NK-92 treated with Interleukin-12 subunit alpha and Interleukin-12 subunit beta, amount 100 ng/mL, for 24 hours (cell line): ENCODE data around the gene NFX1.
"Not testable (repeated sequence)": the region's sequence is repeated elsewhere in the genome, so short reads cannot be mapped to it uniquely, and the experiment has no call there.

Experiments
- DNase-seq: peaks from one replicate; lab custom pipeline; 2025; lab: John Stamatoyannopoulos, UW

NFX1 gene

DNA sequence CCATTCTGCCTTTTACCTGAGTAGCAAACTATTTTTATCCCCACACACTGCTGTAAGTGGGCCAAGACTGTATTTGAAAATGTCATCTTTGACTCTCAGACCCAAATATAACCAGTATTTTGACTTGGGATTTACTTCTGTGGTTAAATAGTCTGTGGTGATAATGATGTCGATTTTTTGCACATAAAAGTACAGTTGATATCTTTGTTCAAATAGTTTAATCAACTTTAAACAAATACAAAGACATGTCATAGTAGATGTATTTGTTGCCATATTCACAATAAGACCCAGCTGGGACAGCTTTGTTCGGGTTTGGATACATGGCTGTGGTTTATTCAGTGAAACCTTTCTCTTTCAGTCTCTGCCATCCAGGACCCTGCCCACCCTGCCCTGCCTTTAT is 20.4 kb downstream of the NFX1 start:
- no peak for DNase-seq

DNA sequence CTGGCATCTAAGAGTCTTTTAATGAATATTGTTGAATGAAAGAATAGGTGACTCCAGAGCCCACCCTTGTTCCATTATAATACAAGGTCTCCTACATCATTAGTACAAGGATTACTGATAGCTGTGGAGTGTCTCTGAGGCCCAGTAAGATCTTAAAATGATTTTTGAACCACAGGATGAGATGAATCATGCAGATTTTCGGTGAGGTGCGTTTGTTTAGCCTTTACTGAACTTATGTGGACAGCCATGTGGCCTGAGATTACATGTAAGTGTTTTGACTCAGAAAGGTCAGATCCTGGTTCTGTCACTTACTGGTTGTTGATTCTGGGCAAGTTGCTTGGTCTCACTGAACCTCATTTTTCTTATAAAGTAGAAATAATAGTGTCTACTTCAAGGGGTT is 21.6 kb downstream of the NFX1 start:
- DNase-seq, result no peak

DNA sequence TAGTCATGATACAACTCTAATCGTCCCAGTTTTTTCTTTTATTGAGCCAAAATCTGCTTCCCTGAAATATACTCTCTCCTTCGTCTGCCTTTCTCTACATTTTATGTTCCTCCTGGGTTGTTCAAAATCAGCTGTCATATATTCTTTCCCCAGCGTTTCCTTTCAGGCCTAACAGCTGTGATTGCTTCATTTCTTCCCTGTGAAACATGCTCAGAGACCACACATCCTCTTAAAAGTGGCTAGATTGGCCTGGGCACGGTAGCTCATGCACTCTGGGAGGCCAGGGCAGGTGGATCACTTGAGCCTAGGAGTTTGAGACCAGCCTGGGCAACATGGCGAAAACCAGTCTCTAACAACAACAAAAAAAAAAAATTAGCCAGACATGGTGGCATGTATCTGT is 25.1 kb downstream of the NFX1 start:
- DNase-seq, result no peak

DNA sequence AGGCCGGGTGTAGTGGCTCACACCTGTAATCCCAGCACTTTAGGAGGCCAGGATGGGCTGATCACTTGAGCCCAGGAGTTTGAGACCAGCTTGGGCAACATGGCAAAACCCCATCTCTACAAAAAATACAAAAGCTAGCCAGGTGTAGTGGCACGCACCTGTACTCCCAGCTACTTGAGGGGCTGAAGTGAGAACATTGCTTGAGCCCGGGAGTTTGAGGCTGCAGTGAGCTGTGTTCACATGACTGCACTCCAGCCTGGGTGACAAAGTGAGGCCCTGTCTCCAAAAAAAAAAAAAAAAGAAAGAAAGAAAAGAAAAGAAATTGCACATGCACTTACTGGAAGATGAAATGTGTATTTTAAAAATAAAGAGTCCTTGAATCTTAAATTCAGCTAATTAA is 26.8 kb downstream of the NFX1 start:
- not testable (repeated sequence) for DNase-seq

- no peak for DNase-seq
Observed at GRCh38 chr9:33318225-33318624, 27.9 kb downstream of the NFX1 start.

GRCh38 chr9:33318781-33319180 is 28.5 kb downstream of the NFX1 start:
- no peak for DNase-seq

DNA sequence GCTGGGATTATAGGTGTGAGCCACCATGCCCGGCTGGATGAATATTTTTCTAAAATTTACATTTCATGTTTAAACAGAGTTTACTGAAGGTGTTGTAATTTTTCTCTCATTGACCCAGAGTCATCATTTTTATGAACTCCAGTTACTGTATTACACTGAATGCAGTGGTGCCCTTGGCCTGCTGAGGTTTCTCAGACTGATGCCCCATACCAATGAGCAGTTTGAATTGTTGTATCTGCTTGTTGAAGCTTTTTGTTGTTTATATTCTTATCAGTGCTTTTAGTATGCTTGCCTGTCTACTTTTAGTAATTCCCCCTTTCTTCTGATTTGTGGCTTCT is 29.9 kb downstream of the NFX1 start:
- DNase-seq, result no peak

DNA sequence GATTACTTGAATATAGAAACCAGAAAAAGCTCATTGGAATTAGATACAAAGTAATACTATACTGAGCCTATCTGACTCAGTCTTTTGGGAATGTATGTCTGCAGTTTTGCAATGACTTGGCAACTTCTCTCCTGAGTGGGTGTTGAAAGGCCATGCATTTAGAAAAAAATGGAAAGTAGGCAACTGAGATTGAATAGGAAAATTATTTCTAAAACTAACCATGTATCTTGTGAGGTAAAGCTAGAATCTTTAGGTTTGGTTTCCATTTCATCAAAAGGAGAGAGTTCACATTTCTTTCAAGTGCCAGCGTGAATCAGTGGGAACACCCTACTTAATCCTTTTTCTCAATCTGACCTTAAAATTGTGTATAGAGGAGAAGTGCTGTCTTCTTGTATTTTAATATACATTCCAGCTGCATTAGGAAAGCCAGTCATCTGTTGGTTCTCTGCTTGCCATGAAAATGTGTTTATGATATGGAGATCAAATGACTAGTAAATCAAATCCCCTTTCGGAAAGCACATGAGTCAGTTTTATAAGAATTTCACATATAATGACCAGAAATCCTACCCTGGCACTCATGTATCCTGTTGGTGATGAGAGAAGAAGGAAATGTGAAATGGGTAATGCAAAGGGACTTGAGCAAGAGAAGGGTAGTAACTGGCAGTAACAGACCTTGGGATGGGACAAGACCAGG is 30.4 kb downstream of the NFX1 start:
- no peak for DNase-seq

GRCh38 chr9:33329117-33329563 is 38.8 kb downstream of the NFX1 start:
- DNase-seq, result no peak

- no peak for DNase-seq
Observed at GRCh38 chr9:33329979-33330378, 39.7 kb downstream of the NFX1 start.

- DNase-seq, result no peak
Observed at GRCh38 chr9:33331377-33331891, 41.1 kb downstream of the NFX1 start.

GRCh38 chr9:33332011-33332410 is 41.7 kb downstream of the NFX1 start:
- no peak for DNase-seq

GRCh38 chr9:33332956-33333355 is 42.6 kb downstream of the NFX1 start:
- not testable (repeated sequence) for DNase-seq

GRCh38 chr9:33340186-33340585 is 49.9 kb downstream of the NFX1 start:
- DNase-seq, result no peak

GRCh38 chr9:33341182-33341581 is 50.9 kb downstream of the NFX1 start:
- no peak for DNase-seq

DNA sequence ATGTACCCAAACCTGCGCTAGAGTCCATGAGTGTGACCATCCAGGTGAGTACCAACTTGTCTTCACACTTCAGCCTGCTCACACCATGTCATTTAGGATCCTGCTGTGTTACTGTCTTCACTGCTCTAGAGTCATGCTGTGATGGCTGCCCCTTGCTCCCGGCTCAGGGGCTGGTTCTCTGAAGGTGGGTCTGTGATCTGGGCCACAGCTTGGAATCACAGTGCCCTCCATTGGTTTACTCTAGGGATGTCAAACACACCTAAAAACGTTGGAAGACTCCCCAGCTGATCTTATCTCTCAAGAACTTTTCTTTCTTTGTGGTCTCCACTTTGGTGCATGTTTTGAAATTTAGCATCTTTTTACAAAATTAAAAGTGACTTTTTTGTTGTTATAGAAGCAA is 53.8 kb downstream of the NFX1 start:
- DNase-seq, result no peak

DNA sequence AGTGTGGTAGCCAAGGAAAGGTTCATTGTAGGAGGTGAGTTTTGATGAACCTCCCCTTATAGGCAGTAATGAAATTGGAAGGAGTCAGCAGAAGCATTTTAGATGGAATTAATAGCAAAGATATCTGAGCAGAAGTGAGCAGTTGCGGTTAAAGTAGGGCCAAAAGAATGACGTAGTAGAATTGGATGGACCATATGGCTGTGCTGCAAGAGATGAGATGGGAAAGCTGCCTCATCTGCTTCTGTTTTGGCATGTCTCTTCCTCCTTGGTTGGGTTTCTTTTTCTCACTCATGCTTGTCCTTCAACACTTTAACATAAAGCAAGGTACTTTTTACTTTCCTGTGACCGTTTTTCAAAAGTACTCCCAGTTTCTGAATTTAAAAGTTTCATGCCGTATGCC is 56.2 kb downstream of the NFX1 start:
- no peak for DNase-seq

DNA sequence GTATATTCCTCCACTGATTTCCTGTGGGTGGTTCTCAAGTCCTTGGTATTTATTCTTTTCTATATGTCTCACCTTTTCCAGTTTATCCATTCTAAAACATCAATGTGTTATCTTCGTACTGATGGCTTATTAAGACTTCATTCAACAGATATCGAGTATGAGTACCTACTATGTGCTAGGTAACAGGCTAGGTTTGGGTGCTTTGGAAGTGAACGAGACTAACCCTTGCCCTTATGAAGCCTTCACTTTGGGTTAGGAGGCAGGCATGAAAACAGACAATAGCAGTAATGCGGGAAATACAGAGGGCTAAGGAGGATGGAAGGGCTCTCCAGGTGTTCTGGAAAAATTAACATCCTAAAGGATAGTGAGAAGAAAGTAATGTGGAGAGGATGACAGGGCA is 58.7 kb downstream of the NFX1 start:
- DNase-seq, result no peak

- no peak for DNase-seq
Observed at GRCh38 chr9:33349743-33350142, 59.4 kb downstream of the NFX1 start.

DNA sequence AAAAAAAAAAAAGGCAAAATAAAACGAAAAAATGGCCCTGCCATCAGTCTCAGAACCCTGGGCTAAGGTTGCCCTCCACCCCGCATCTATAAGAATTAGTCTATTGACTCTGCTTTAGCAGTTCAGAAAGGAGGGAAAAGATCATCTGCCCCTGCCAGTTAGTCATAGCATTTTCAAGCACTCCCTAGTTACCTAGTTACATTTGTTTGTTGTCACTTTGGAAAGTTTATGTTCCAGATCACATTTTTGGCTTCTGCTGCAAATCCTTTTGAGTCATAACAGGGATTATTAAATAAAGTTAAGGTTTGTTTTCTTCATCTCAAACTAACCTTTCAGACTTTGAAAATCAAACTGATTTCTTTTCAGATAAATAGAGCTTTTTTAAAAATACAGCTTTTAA is 60.0 kb downstream of the NFX1 start:
- DNase-seq, result no peak

DNA sequence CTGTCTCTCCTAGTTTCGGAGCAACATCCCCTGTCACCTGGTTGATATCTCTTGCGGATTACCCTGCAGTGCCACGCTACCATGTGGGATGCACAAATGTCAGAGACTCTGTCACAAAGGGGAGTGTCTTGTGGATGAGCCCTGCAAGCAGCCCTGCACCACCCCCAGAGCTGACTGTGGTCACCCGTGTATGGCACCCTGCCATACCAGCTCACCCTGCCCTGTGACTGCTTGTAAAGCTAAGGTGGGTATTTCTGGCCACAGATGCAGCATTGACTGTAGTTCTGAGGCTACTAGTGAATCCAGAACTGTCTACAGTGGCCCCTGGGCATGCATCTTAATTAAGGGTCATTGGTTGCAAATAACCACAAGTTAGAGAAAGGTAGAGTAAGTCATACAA is 61.2 kb downstream of the NFX1 start:
- DNase-seq, result no peak

DNA sequence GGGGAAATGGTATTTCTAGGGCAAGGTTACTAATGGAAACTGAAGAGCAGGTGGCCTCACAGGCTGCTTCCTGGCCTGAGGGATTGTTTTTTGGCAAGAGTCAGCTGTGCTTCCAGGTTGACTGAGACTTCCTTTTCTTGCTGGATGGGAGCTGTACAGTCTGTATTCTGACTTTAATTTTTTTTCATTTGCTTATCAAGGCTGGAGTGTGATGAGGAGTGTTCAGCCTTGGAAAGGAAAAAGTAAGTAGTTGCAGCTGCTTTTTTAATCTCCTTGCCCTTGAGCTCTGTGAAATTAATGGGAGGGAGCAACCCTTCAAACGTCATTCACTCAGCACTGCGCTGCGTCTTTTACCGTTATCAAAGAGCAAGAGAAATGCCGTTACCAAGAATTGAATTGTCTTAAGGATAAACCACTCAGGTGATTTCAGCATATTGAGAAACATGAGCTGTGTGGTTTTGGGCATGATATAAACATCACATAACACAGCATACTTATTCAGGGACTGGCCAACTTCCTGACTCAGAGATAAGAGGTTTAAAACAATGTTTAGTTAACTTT is 64.4 kb downstream of the NFX1 start:
- no peak for DNase-seq

GRCh38 chr9:33355933-33356332 is 65.6 kb downstream of the NFX1 start:
- no peak for DNase-seq

- DNase-seq, result not testable (repeated sequence)
Observed at GRCh38 chr9:33358641-33359040, 68.3 kb downstream of the NFX1 start.
